GM23338 (cell line): Measurements from ENCODE around the gene CYBA. TPM values are rescaled to one million over a fixed set of nuclear protein-coding genes. Genes with fewer than 3 reads are reported as not detected.
"Not testable (repeated sequence)": the region's sequence is repeated elsewhere in the genome, so short reads cannot be mapped to it uniquely, and the experiment has no call there.

Source experiments
- ATAC-seq: fragments of 200-7000 bp; cut with Tn5 transposase; 3 replicates; pipeline ENCODE4 v1.9.1; 2020
- DNase-seq: peaks from one replicate; pipeline ENCODE4 v3.0.0-alpha.2; 2015; ENCODE audit warnings: low spot score
- H2AFZ ChIP-seq: fragments of 200-600 bp; sonication (generic); 2 replicates; pipeline ENCODE4 v1.8.0; 2016; ENCODE audit warnings: antibody characterized with exemption, mild to moderate bottlenecking, moderate library complexity
- H3F3A ChIP-seq: fragments of 200-600 bp; sonication (generic); replicated peaks from 2 replicates; pipeline ENCODE4 v1.8.0; 2017; ENCODE audit warnings: antibody characterized with exemption, mixed run types, low read depth
- H3K27ac ChIP-seq: fragments of 200-600 bp; sonication (generic); 2 replicates; pipeline ENCODE4 v1.6.1; 2016; ENCODE audit warnings: low read depth
- H3K27me3 ChIP-seq: fragments of 200-600 bp; sonication (generic); 2 replicates; pipeline ENCODE4 v1.8.0; 2016; ENCODE audit warnings: mild to moderate bottlenecking, mixed run types, moderate library complexity; ENCODE audit not compliant: insufficient read depth
- H3K36me3 ChIP-seq: fragments of 200-600 bp; sonication (generic); 2 replicates; pipeline ENCODE4 v1.8.0; 2016; ENCODE audit warnings: mild to moderate bottlenecking; ENCODE audit not compliant: insufficient read depth
- H3K4me1 ChIP-seq: fragments of 200-600 bp; sonication (generic); 2 replicates; pipeline ENCODE4 v1.8.0; 2016; ENCODE audit warnings: mild to moderate bottlenecking, moderate library complexity; ENCODE audit not compliant: insufficient read depth
- H3K4me2 ChIP-seq: fragments of 200-600 bp; sonication (generic); 2 replicates; pipeline ENCODE4 v1.7.1; 2017; ENCODE audit warnings: mixed run types
- H3K4me3 ChIP-seq: fragments of 200-600 bp; sonication (generic); 2 replicates; pipeline ENCODE4 v1.6.1; 2016; ENCODE audit warnings: mixed run types
- H3K79me2 ChIP-seq: fragments of 200-600 bp; sonication (generic); replicated peaks from 2 replicates; pipeline ENCODE4 v1.8.0; 2017; ENCODE audit warnings: mild to moderate bottlenecking; ENCODE audit not compliant: insufficient read depth
- H3K9me2 ChIP-seq: fragments of 200-600 bp; sonication (generic); 2 replicates; pipeline ENCODE4 v1.8.0; 2017; ENCODE audit not compliant: insufficient read depth
- H4K20me1 ChIP-seq: fragments of 200-600 bp; sonication (generic); replicated peaks from 2 replicates; pipeline ENCODE4 v1.8.0; 2017; ENCODE audit warnings: mild to moderate bottlenecking; ENCODE audit not compliant: insufficient read depth
- H3K27ac Mint-ChIP-seq: 2 replicates; pipeline ENCODE4 v1.8.0; 2020; ENCODE audit warnings: inconsistent platforms, mild to moderate bottlenecking, moderate library complexity, mixed read lengths
- H3K27me3 Mint-ChIP-seq: 3 replicates; pipeline ENCODE4 v1.8.0; 2022; ENCODE audit warnings: low read depth, mild to moderate bottlenecking, moderate library complexity, mixed read lengths, inconsistent platforms; ENCODE audit not compliant: insufficient read depth, poor library complexity
- H3K36me3 Mint-ChIP-seq: 3 replicates; pipeline ENCODE4 v1.8.0; 2021; ENCODE audit warnings: low read depth, mild to moderate bottlenecking, inconsistent platforms, moderate library complexity, mixed read lengths
- H3K4me1 Mint-ChIP-seq: 3 replicates; pipeline ENCODE4 v1.8.0; 2020; ENCODE audit warnings: mild to moderate bottlenecking, inconsistent platforms, mixed read lengths
- H3K4me3 Mint-ChIP-seq: 3 replicates; pipeline ENCODE4 v1.8.0; 2021; ENCODE audit warnings: moderate library complexity, mild to moderate bottlenecking, inconsistent platforms, mixed read lengths
- H3K9me3 Mint-ChIP-seq: 3 replicates; pipeline ENCODE4 v1.8.0; 2020; ENCODE audit warnings: moderate library complexity, mild to moderate bottlenecking, inconsistent platforms, mixed read lengths
- CREB1 ChIP-seq: fragments of 250-450 bp; sonication (Bioruptor Pico); IDR thresholded peaks from 2 replicates; pipeline ENCODE4 v1.5.0; 2020; ENCODE audit warnings: low read depth, mild to moderate bottlenecking, moderate library complexity
- ETS1 ChIP-seq: IDR thresholded peaks from 2 replicates; pipeline ENCODE4 v1.6.1; 2016; ENCODE audit warnings: antibody characterized with exemption
- EZH2 ChIP-seq: fragments of 200-600 bp; sonication (generic); IDR thresholded peaks from one replicate; pipeline ENCODE4 v1.8.0; 2017; ENCODE audit warnings: antibody characterized with exemption, mild to moderate bottlenecking, low read depth; ENCODE audit not compliant: unreplicated experiment
- EZH2phosphoT487 ChIP-seq: fragments of 200-600 bp; sonication (generic); IDR thresholded peaks from one replicate; pipeline ENCODE4 v1.8.1; 2018; ENCODE audit warnings: antibody characterized with exemption; ENCODE audit not compliant: unreplicated experiment
- JUNB ChIP-seq: IDR thresholded peaks from one replicate; pipeline ENCODE4 v1.6.1; 2016; ENCODE audit warnings: antibody characterized with exemption; ENCODE audit not compliant: unreplicated experiment
- NANOG ChIP-seq: IDR thresholded peaks from 2 replicates; pipeline ENCODE4 v1.6.1; 2016; ENCODE audit warnings: antibody characterized with exemption, borderline replicate concordance
- REST ChIP-seq: IDR thresholded peaks from one replicate; pipeline ENCODE4 v1.6.1; 2018; ENCODE audit warnings: antibody characterized with exemption; ENCODE audit not compliant: unreplicated experiment
- STAT1 ChIP-seq: IDR thresholded peaks from one replicate; pipeline ENCODE4 v1.6.1; 2016; ENCODE audit warnings: antibody characterized with exemption; ENCODE audit not compliant: unreplicated experiment
- ZNF331 ChIP-seq: fragments of 250-450 bp; sonication (Bioruptor Pico); IDR thresholded peaks from 2 replicates; pipeline ENCODE4 v1.5.0; 2020; ENCODE audit warnings: low read depth, mild to moderate bottlenecking, moderate library complexity
- ZNF462 ChIP-seq: fragments of 250-450 bp; sonication (Bioruptor Pico); IDR thresholded peaks from 2 replicates; pipeline ENCODE4 v1.5.0; 2020; ENCODE audit warnings: mild to moderate bottlenecking, moderate library complexity
- polyA plus RNA-seq: library from polyadenylated mRNA; unstranded; fragments of >200 nt; fragmentation: Nextera tagmentation; extraction: Ambion mirVana; gene quantifications from 2 replicates; pipeline ENCODE4 v1.2.1, GENCODE V29; 2016
- total RNA-seq: library from RNA; depleted of rRNA; stranded (reverse); fragments of >200 nt; shearing (Covaris generic); gene quantifications from 2 replicates; pipeline ENCODE4 v1.2.3, GENCODE V29; 2014

CYBA gene
- total and polyA plus RNA-seq, 2 experiments from 2014 or later: 275 to 281 TPM

- ATAC-seq: no peak
- Histone ChIP-seq H2AFZ (no peak overlapping the region), H3K27ac (no peak overlapping the region), H3K4me2 (no peak overlapping the region), H3K4me1 (peaks cover 5% of the 10 kb centered on the region; the same call in 1 of the 2 replicates), H3K36me3 (no peaks in the 10 kb centered on the region; the same call in 1 of the 2 replicates), H4K20me1 (no peaks in the 10 kb centered on the region; the same call in 1 of the 2 replicates), H3F3A (0 out of 2 replicates have a peak, but pooled peaks cover 11% of the 10 kb centered on the region), H3K27me3 (no peaks in the 10 kb centered on the region), H3K79me2 (peaks cover 5% of the 10 kb centered on the region; the same call in 1 of the 2 replicates), H3K9me2 (no peaks in the 10 kb centered on the region), H3K4me3 (no peak overlapping the region)
- no peak overlapping the region for H3K27ac Mint-ChIP-seq
- H3K27me3 Mint-ChIP-seq: peaks cover 17% of the 10 kb centered on the region
- H3K4me3 Mint-ChIP-seq: no peak overlapping the region
- TF ChIP-seq JUNB (no peak), EZH2 (no peak), CREB1 (no peak), ZNF331 (CRISPR knock-in tag) (no peak), REST (no peak), ETS1 (no peak), STAT1 (no peak), ZNF462 (CRISPR knock-in tag) (no peak), NANOG (no peak), EZH2phosphoT487 (no peak)
- no peak for DNase-seq
- H3K4me1 Mint-ChIP-seq: peaks cover 7% of the 10 kb centered on the region; the same call in 2 of the 3 replicates
- peaks cover 18% of the 10 kb centered on the region for H3K36me3 Mint-ChIP-seq
- H3K9me3 Mint-ChIP-seq: peaks cover 14% of the 10 kb centered on the region
Observed at GRCh38 chr16:88669980-88670379, 19.1 kb upstream of the CYBA start.

- H3K27ac ChIP-seq, H3K36me3 ChIP-seq, H3K27ac Mint-ChIP-seq, H3K27me3 ChIP-seq, H4K20me1 ChIP-seq, H3K4me3 Mint-ChIP-seq, H3K4me2 ChIP-seq, H3K4me1 ChIP-seq, H3K9me2 ChIP-seq, H2AFZ ChIP-seq, H3K4me3 ChIP-seq, H3K4me1 Mint-ChIP-seq, ATAC-seq, DNase-seq: not testable (repeated sequence)
- peaks cover 14% of the 10 kb centered on the region for H3K9me3 Mint-ChIP-seq
- H3K36me3 Mint-ChIP-seq: peaks cover 18% of the 10 kb centered on the region
- H3K79me2 ChIP-seq: peaks cover 10% of the 10 kb centered on the region
- 0 out of 2 replicates have a peak, but pooled peaks cover 14% of the 10 kb centered on the region for H3F3A ChIP-seq
- peaks cover 17% of the 10 kb centered on the region for H3K27me3 Mint-ChIP-seq
Observed at GRCh38 chr16:88669493-88669892, 18.6 kb upstream of the CYBA start.
